Endometrium (tissue), 2 donors: Measurements from ENCODE around the gene ZNF462.
A peak's percentile ranks its signal among the peaks of the same experiment; 100 is the strongest.

Experiments
- FAIRE-seq: peaks from 2 replicates; lab custom pipeline; 2012; peaks lifted over from hg19 to GRCh38; lab: Jason Lieb, UNC
- donor health status: control.
- donor health status: control.

ZNF462 gene

DNA sequence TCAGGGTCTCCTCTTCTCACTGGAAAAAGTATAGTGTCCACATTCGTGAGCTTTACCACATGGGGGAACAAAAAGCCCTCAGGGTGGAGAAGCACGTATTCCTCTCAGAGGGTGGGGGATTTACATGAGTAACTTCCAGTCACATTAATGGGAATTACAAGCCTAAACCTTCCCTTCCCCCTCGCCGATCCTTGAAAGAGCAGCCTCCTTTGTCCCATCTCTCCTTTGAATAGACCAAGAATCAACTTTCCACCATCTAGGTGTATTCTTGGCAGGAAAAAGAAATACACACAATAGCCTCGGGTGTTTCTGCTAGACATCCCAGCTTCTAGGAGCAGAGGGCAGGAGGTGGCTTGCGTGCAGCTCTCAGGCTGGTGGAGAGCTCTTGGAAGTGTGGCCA is 144.4 kb downstream of the ZNF462 start:
- no peak for FAIRE-seq

DNA sequence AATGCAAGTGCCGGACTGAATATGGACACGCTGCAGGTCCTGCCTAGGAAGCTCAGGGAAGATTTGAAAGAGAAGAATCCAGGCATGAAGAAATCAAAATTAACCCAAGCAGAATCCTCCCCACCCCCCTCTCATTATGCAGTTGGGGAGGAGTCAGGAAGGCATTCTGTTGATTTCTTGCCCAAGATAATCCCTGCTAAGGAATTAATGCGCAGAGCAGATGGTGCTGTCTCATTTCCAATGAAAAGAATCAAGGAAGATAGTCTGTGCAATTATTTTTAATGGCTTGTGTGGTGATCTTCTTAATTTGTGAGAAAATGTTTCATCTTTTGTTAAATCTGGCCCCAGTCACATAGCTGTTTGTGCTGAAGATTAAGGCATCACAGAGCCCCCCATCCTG is 145.0 kb downstream of the ZNF462 start:
- FAIRE-seq, result no peak

DNA sequence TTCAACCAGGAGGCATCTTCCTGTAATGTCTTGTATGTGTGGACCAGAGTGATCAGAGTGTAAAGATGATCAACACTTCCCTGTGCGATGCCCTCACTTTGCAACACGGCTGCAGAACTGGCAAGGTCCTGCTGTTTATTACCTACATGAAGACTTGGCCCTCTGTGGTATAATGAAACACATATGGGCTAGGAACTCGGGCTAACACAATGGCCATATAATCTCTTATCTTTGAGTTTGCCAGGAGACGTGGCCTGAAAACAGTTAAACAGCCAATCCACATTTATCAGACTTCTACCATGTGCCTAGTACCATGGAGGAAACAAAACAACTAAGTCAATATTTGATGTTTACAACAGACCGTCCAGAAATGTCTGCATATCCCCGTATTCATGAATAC is 145.5 kb downstream of the ZNF462 start:
- no peak for FAIRE-seq

DNA sequence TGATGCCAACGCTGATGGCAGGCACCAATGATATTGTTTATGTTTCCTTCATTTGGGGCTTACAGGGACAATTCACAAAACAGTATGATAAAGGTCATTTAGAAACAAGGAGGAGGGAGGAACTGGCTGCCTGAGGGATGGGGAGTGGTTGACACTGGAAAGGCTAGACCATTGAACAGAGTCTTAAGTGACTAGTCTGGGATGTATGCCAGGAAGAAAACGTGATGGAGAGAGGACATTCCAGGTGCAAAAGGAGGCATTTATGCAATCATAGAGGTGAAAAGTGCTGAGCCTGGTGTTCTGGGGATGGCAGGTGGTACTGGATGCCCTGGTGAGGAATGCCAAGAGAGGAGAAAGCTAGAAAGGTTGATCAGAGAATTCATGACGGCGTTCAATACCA is 153.4 kb downstream of the ZNF462 start:
- FAIRE-seq, result no peak

- FAIRE-seq, result no peak
These were observed 156.0 kb downstream of the ZNF462 start for GRCh38 chr9:107018861-107019545.

GRCh38 chr9:107020040-107020530 is 157.1 kb downstream of the ZNF462 start:
- FAIRE-seq, result peak; percentile 54

DNA sequence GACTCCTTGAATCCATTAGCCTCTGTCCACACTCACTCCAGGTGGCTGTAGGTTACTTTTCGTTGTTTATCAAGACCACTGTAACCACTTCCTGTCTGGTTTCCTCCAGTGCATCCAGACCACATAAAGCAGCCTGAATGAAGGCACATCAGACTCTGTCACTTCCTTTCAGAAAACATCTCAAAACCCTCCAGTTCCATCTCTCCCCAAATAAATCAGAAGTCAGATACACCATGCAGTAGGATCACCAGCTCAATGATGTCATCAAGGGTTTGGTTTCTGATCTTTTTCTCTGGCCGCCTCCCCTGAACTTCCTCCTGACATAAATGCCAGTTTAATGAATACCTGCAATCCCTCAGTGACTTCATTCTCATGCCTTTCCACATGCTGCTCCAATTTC is 161.2 kb downstream of the ZNF462 start:
- no peak for FAIRE-seq

- FAIRE-seq, result no peak
These were observed 162.5 kb downstream of the ZNF462 start for GRCh38 chr9:107025260-107026035.

- no peak for FAIRE-seq
These were observed 166.2 kb downstream of the ZNF462 start for GRCh38 chr9:107029146-107029545.

- FAIRE-seq, result no peak
These were observed 171.0 kb downstream of the ZNF462 start for GRCh38 chr9:107033966-107034365.

DNA sequence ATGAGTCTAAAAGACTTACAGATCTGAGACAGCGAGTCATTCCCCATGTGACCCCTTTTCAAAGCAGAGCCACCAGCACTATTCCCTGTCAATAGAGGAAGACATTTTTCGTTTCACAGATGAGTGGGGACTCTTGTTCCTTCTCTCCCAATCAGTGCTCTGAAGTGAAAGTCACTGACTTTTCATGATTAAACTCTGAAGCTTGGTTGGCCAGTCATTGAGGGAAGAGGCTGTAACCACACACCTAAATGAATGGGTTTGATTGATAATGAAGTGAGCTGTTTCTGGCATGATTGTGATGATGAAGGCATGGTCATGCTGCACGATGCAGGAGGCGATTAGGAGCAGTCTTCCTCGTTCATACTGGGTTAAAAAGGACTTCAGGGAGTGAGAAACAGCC is 171.9 kb downstream of the ZNF462 start:
- FAIRE-seq, result no peak

- no peak for FAIRE-seq
These were observed 173.4 kb downstream of the ZNF462 start for GRCh38 chr9:107036367-107036766.

DNA sequence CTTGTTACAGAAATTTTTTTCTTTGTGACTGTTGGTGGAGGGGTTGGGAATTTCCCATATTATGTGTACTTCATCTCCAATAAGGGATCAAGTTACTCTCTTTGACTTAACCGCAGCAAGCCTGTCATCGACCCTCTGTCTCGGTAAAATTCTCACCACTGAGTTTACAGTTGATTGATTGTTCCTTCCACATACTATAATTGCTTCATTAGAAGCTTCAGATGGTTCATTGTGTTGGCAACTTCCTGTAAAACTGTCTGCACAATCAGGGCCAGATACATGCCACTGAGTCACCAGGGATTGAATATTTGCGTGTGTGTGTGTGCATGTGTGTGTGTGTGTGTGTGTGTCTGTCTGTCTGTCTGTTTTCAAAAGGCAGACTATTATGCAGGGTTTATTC is 176.6 kb downstream of the ZNF462 start:
- FAIRE-seq, result no peak

- FAIRE-seq, result no peak
These were observed 179.6 kb downstream of the ZNF462 start for GRCh38 chr9:107042606-107043005.

DNA sequence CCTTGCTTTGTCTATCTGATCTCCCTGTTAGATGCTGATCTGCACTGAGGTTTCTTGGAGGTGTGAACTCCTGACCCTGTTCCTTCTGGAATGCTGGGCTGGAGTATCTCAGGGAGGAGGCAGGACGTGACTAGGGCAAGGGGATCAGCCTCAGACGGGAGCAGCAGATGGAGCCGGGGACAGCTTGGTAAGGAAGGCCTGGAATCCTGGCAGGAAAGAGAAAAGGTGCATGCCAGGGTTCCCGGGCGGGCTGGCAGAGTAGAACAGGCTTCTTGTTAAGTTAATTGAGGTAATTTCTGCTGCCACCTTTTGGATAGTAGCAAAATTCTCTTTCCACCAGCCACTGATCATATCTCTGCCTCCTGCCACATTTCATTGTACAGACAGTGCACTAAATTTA is 180.9 kb downstream of the ZNF462 start:
- FAIRE-seq, result no peak

GRCh38 chr9:107044872-107045271 is 181.9 kb downstream of the ZNF462 start:
- no peak for FAIRE-seq

DNA sequence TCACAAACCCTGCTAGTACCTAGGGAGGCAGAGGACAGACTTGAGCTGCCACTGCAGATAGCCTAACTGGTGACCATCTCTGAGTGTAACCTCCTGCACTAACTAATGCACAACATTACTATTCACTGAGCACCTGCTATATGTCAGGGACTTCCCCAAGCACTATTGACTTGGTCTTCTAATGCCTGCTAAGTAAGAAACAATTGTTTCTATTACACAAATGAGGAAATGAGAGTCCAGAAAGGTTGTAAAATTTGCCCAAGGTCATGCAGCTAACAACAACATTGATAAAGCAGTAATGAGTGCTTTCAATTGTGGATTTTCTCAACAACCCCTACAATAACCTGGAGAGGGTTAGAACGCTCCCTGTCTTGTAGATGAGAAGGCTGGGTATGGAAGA is 183.7 kb downstream of the ZNF462 start:
- FAIRE-seq, result no peak

DNA sequence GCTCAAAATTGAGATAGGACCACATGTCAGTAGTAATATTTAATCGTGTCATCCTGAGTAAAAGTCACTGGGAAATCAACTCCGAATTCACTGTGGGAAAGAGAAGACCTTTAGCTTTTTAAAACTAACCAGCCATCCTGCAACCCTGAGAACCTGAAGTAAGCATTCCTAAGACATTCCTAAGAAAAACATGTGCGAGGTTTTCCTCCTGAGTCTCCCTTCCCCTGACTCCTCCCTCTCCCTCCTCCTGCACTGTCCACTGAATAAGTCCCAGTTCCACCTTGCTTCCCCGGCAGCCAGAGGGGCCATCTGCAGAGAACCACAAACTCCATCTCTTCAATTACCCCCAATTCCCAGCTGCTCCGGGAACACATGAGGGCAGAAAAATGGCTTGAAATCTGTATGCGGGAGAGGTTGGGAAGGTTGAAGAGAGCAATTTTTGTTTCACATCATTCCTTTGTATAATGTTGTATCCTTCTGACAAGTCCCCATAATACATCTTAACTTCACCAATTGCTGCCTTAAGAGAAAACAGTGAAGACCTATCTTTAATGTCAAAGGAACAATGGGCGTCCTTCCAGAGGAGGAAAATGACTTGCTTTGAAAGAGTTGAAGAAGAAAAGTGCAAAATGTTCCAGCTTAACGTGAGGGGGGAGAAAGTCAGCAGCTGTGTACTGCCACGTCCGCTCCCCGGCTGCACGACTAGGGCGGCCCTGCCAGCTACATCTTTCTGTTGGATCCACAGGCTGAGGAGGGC is 186.3 kb downstream of the ZNF462 start:
- no peak for FAIRE-seq

DNA sequence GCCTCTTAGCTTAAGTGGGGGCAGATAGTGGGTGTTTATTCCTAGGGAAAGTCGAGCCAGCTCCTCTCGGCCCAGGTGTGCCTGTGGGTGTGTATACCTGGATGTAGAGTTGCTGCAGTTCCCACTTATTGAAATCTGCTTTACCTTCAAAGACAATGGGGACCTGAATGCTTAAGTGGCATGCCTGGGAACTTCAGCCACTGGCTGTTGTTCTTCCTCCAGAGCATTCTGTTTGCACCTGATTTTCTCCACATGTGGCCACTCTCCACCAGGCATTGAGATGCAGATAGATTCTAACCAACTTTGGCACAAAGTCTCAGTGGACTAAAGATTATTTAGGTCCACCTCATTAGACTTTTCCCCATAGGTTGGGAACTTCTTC is 186.8 kb downstream of the ZNF462 start:
- FAIRE-seq, result no peak

GRCh38 chr9:107051392-107051791 is 188.4 kb downstream of the ZNF462 start:
- no peak for FAIRE-seq

DNA sequence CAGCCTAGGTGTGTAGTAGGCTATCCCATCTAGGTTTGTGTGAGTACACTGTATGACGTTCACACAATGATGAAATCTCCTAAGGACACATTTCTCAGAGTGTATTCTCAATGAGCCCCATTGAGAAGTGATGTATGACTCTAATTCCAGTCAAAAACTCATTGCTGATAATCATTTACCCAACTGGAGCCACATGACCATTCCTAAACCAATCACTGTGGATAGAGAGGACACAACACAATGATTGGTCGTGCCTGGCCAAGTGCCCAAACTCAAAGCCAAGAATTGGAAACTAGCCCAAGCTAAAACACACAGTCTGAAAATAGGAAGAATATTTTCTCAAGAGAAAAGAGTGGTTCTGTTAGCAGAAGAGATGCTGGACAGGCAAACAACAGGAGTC is 191.2 kb downstream of the ZNF462 start:
- no peak for FAIRE-seq

DNA sequence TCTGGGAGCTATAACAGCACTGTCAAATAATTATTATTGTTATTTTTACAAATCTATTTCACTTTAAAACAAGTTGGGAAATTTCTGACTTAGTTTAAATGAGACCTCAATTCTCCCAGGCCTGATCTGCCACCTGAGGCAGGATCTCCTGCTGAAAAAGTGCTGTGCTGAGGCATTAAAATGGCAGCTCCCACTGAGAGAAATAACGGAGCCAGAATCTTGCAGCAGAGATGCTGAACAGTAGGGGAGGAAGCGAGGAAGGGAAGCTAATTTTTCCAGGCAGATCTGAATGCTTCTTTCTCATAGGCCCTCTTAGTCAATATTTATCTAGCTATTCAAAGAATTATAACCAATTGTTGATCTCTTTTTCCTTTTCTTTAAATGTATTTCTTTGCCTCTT is 196.3 kb downstream of the ZNF462 start:
- no peak for FAIRE-seq

DNA sequence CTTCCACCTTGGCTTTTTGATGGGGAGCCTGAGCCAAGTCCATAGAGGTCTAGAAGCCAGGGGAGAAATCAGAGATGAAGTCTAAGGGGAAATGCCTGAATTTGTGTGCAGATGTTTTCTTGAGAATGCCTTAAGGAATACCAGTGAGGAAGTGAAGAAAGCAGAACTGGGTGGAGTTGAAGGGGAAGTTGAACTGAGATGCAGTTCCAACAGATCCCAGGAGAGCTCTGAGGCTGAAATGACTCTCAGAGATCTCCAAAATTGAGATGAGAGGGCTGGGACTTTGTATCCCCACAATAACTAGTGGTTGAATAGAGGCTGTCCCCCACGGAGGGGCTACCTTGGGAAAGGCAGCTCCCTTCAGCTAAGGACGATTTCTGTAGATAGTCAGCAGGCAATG is 197.1 kb downstream of the ZNF462 start:
- FAIRE-seq, result no peak
